A549 (cell line): ENCODE measurements around the gene SEMA3A. TPM values are rescaled to one million over a fixed set of nuclear protein-coding genes. Genes with fewer than 3 reads are reported as not detected.

Experiments used
- ATAC-seq, 2 experiments: fragments of 200-7000 bp in 1 of 2; fragments of >200 bp in 1 of 2; cut with Nextera tagmentation in 1 of 2; cut with Tn5 transposase in 1 of 2; 3 replicates each; pipeline versions ENCODE4 v1.8.0 to v1.9.1; 2018 to 2020; ENCODE audit warnings: mild to moderate bottlenecking in 1 of 2, moderate library complexity in 1 of 2
- CTCF ChIA-PET: fragments of 300-600 bp; sonication (Branson Sonifier 250); formaldehyde crosslinking; extraction: SDS; loops from one replicate; lab custom pipeline; 2021; ENCODE audit warnings: antibody characterized with exemption, inconsistent platforms; lab: Yijun Ruan, JAX
- POLR2A ChIA-PET: fragments of 350-600 bp; formaldehyde crosslinking; extraction: SDS; loops from one replicate; lab custom pipeline; 2021; ENCODE audit warnings: antibody characterized with exemption, inconsistent platforms; lab: Yijun Ruan, JAX
- DNase-seq, 2 experiments: peaks; one replicate each; pipeline versions ENCODE4 v3.0.0 to v3.0.0-alpha.2; 2011 to 2016; ENCODE audit warnings: low read depth in 1 of 2, low spot score in 1 of 2
- FAIRE-seq: peaks from 2 replicates; lab custom pipeline; 2011; peaks lifted over from hg19 to GRCh38; lab: Jason Lieb, UNC
- H3K27ac ChIP-seq, 2 experiments: fragments of >200 bp; sonication (Bioruptor Twin); formaldehyde crosslinking; 3 replicates each; pipeline ENCODE4 v1.5.1; 2016 to 2017
- H3K4me1 ChIP-seq: fragments of >200 bp; sonication (Bioruptor Twin); formaldehyde crosslinking; 3 replicates; pipeline ENCODE4 v1.6.1; 2016
- H3K4me2 ChIP-seq: fragments of >200 bp; sonication (Bioruptor Twin); formaldehyde crosslinking; 3 replicates; pipeline ENCODE4 v1.6.1; 2016
- H3K4me3 ChIP-seq: fragments of >200 bp; sonication (Bioruptor Twin); formaldehyde crosslinking; 3 replicates; pipeline ENCODE4 v1.5.1; 2016
- H3K9me3 ChIP-seq: fragments of >200 bp; sonication (Bioruptor Twin); formaldehyde crosslinking; 3 replicates; pipeline ENCODE4 v1.6.1; 2016
- CHD2 ChIP-seq: fragments of 150-350 bp; IDR thresholded peaks from 2 replicates; pipeline ENCODE4 v1.6.1; 2014; ENCODE audit warnings: low read length; ENCODE audit not compliant: partially characterized antibody
- CHD4 ChIP-seq: fragments of 200-600 bp; sonication (generic); IDR thresholded peaks from 2 replicates; pipeline ENCODE4 v1.6.1; 2016; ENCODE audit warnings: antibody characterized with exemption, mild to moderate bottlenecking, borderline replicate concordance
- EP300 ChIP-seq, 2 experiments: fragments of >200 bp; sonication (Bioruptor Twin); formaldehyde crosslinking; IDR thresholded peaks; 2 replicates in 1 of 2; 3 replicates in 1 of 2; pipeline ENCODE4 v1.6.1; 2016 to 2017
- FOSL2 ChIP-seq, 2 experiments: fragments of 450-650 bp in 1 of 2; fragments of >200 bp in 1 of 2; sonication (Bioruptor Twin) in 1 of 2; formaldehyde crosslinking; IDR thresholded peaks; 2 replicates each; pipeline versions ENCODE4 v1.5.0 to v1.6.1; 2016 to 2020; ENCODE audit warnings: mild to moderate bottlenecking in 1 of 2, moderate library complexity in 1 of 2
- FOXS1 ChIP-seq: fragments of 250-450 bp; sonication (Bioruptor Pico); IDR thresholded peaks from 2 replicates; pipeline ENCODE4 v1.5.0; 2020; ENCODE audit warnings: mild to moderate bottlenecking, moderate library complexity
- GATA3 ChIP-seq: IDR thresholded peaks from 2 replicates; pipeline ENCODE4 v1.6.1; 2012; ENCODE audit warnings: borderline replicate concordance
- HOXB13 ChIP-seq: fragments of 250-450 bp; sonication (Bioruptor Pico); IDR thresholded peaks from 2 replicates; pipeline ENCODE4 v1.5.0; 2020; ENCODE audit warnings: low read depth, mild to moderate bottlenecking, moderate library complexity
- MAZ ChIP-seq: fragments of 150-350 bp; IDR thresholded peaks from 2 replicates; pipeline ENCODE4 v1.6.1; 2014; ENCODE audit warnings: antibody characterized with exemption, low read depth, low read length, borderline replicate concordance
- NFE2L2 ChIP-seq: fragments of 150-350 bp; conservative IDR thresholded peaks from 2 replicates; pipeline ENCODE4 v1.6.1; 2014; ENCODE audit warnings: low read length
- POLR2A ChIP-seq: IDR thresholded peaks from 2 replicates; pipeline ENCODE4 v1.6.1; 2012; ENCODE audit warnings: mild to moderate bottlenecking, low read length
- RAD21 ChIP-seq, 2 experiments: fragments of >200 bp in 1 of 2; sonication (Bioruptor Twin) in 1 of 2; formaldehyde crosslinking in 1 of 2; IDR thresholded peaks in 1 of 2; conservative IDR thresholded peaks in 1 of 2; 2 replicates in 1 of 2; 3 replicates in 1 of 2; pipeline ENCODE4 v1.6.1; 2012 to 2018; ENCODE audit warnings: inconsistent platforms in 1 of 2
- RFX5 ChIP-seq: fragments of 450-650 bp; IDR thresholded peaks from 2 replicates; pipeline ENCODE4 v1.7.1; 2014; ENCODE audit warnings: antibody characterized with exemption, mild to moderate bottlenecking, moderate library complexity
- SMC3 ChIP-seq: fragments of >200 bp; sonication (Bioruptor Twin); formaldehyde crosslinking; IDR thresholded peaks from 3 replicates; pipeline ENCODE4 v1.6.1; 2018; ENCODE audit warnings: inconsistent platforms
- WGBS: methylation state at CpG from one replicate; pipeline ENCODE4 v1.1.6; 2017; ENCODE audit errors: missing lambda C conversion rate; 5-methylcytosine and 5-hydroxymethylcytosine counted together
- polyA plus RNA-seq, 4 experiments: library from polyadenylated mRNA; depleted of rRNA in 3 of 4; stranded (reverse); fragments of >200 nt; fragmentation: RNase III in 1 of 4; extraction: RNeasy Plus Mini Kit Qiagen cat#74134 plus additional on column Dnase treatment in 1 of 4; gene quantifications; 2 replicates in 3 of 4; 3 replicates in 1 of 4; pipeline ENCODE4 v1.2.3, GENCODE V29; 2011 to 2017
- TF ChIP-seq, protein P1 (sequence below): fragments of >200 bp; sonication (Bioruptor Twin); formaldehyde crosslinking; IDR thresholded peaks from 3 replicates; pipeline ENCODE4 v1.5.1; 2016
- TF ChIP-seq, protein P2 (sequence below): fragments of 200-600 bp; sonication (generic); IDR thresholded peaks from 2 replicates; pipeline ENCODE4 v1.6.1; 2016; ENCODE audit warnings: antibody characterized with exemption, mild to moderate bottlenecking, moderate library complexity
- TF ChIP-seq, protein P3 (sequence below): fragments of 250-450 bp; sonication (Bioruptor Pico); IDR thresholded peaks from 2 replicates; pipeline ENCODE4 v1.5.0; 2020; ENCODE audit warnings: low read depth, mild to moderate bottlenecking, moderate library complexity
- TF ChIP-seq, protein P4 (sequence below): IDR thresholded peaks from 2 replicates; pipeline ENCODE4 v1.6.1; 2012
- TF ChIP-seq, protein P5 (sequence below): fragments of >200 bp; sonication (Bioruptor Twin); formaldehyde crosslinking; IDR thresholded peaks from 3 replicates; pipeline ENCODE4 v1.6.1; 2016

Gene SEMA3A
- polyA plus RNA-seq, 2 of the 4 experiments (the other 2 are of a cell fraction) = 3.6 to 19.1 TPM

DNA sequence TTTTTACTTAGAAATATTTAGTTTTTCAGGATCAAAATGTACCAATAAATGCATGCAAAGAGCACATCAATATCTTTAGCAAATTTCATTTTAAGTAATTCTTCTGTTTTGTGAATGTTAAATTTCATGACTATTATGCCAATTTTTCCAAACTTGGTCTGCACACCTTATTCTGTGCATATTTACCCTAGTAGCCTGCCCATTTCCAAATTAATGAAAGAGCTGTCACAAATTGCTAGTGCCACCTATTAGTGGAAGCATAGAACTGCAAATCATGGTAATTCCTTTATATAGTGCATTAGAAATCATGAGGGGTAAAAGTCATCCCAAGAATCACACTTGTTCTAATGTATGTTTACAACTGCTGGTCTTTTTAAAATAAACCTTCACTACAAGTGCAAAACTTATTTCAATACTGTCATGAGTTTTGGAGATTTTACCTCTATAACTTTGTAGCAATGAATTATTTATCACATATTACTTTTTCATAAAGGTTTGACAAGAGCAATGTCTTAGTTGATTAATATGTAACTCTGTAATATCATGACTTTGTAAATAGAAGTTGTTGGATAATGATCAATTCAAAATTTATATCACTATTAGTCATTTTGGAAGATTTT lies 5.7 kb downstream of the SEMA3A start:
- Histone ChIP-seq H3K9me3 (no peaks in the 10 kb centered on the region), H3K4me1 (peaks cover 60% of the 10 kb centered on the region), H3K4me3 (no peak overlapping the region), H3K27ac (no peak overlapping the region; a peak in 1 of 6 replicates), H3K4me2 (peak overlapping the region; percentile 88; the same call in 2 of the 3 replicates)
- TF ChIP-seq FOXS1 (CRISPR knock-in tag) = no peak
- TF ChIP-seq SMC3 = peak; percentile 67
- no peak for TF ChIP-seq MAZ
- TF ChIP-seq, protein P1, sequence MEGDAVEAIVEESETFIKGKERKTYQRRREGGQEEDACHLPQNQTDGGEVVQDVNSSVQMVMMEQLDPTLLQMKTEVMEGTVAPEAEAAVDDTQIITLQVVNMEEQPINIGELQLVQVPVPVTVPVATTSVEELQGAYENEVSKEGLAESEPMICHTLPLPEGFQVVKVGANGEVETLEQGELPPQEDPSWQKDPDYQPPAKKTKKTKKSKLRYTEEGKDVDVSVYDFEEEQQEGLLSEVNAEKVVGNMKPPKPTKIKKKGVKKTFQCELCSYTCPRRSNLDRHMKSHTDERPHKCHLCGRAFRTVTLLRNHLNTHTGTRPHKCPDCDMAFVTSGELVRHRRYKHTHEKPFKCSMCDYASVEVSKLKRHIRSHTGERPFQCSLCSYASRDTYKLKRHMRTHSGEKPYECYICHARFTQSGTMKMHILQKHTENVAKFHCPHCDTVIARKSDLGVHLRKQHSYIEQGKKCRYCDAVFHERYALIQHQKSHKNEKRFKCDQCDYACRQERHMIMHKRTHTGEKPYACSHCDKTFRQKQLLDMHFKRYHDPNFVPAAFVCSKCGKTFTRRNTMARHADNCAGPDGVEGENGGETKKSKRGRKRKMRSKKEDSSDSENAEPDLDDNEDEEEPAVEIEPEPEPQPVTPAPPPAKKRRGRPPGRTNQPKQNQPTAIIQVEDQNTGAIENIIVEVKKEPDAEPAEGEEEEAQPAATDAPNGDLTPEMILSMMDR = peak; percentile 58
- peak; percentile 71 to 77 for TF ChIP-seq RAD21 (conservative IDR thresholded peaks at IDR 0.05 in 1 of 2, IDR thresholded peaks at IDR 0.05 in 1 of 2)
- ChIA-PET CTCF (no interaction called here), POLR2A (interaction anchor here (1.1 kb wide), 1 partner anchor 163 kb away, joined by 3 read pairs; no protein-coding TSS in a partner anchor)
- FAIRE-seq (peak; percentile 93), DNase-seq (peak in 1 of 2 experiments; percentile 40), ATAC-seq (peak in 1 of 2 experiments; percentile 60; a peak in 2 of 6 replicates)

DNA sequence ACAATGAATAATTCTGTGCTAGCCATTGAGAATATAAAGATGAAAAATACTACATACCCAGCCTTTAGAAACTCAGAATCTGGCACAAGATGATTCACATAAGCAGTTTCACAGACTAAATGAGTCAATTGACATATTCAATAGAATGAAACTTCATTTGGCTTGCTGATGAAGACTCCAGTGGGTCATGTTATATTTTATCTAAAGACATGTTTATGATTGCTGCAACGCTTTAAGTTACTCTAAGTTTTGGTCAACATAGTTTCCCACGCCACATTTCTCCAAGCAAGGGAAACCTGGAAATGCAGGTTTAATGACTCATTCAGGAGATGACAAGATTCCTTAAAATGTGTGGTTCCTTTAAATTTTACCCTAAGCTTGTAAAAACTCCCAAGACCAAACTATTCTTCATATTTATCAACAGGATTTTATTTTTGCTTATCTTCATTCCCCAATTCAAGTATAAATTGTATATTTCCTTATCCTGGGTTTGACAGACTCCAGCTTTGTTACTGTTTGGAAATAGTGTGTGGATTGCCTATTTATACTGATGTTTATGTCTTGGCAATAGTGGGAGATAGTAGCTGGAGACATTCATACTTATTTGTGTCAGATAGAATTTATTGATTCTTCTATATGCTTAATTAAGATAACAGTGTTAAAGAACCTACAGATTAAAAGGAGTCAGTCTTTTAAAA lies 6.6 kb downstream of the SEMA3A start:
- no peaks in the 10 kb centered on the region for H3K9me3 ChIP-seq
- peak overlapping the region; percentile 88 for H3K4me2 ChIP-seq
- 51% methylated on average over 2 of the region's 2 CpGs for WGBS
- ChIA-PET POLR2A (interaction anchor here (1.1 kb wide), 1 partner anchor 163 kb away, joined by 3 read pairs; no protein-coding TSS in a partner anchor), CTCF (interaction anchor here (1.0 kb wide), 1 partner anchor 252 kb away, joined by 3 read pairs; no protein-coding TSS in a partner anchor)
- H3K4me1 ChIP-seq = peaks cover 60% of the 10 kb centered on the region
- no peak overlapping the region for H3K4me3 ChIP-seq
- FAIRE-seq = peak; percentile 68
- no peak for TF ChIP-seq NFE2L2
- no peak for TF ChIP-seq FOSL2 (IDR thresholded peaks at IDR 0.05)
- peak; percentile 51 for TF ChIP-seq FOSL2 (CRISPR knock-in tag; IDR thresholded peaks at IDR 0.05)
- peak overlapping the region in 1 of 2 experiments; percentile 46; a peak in 2 of 6 replicates for H3K27ac ChIP-seq
- no peak for DNase-seq
- ATAC-seq = no peak

DNA sequence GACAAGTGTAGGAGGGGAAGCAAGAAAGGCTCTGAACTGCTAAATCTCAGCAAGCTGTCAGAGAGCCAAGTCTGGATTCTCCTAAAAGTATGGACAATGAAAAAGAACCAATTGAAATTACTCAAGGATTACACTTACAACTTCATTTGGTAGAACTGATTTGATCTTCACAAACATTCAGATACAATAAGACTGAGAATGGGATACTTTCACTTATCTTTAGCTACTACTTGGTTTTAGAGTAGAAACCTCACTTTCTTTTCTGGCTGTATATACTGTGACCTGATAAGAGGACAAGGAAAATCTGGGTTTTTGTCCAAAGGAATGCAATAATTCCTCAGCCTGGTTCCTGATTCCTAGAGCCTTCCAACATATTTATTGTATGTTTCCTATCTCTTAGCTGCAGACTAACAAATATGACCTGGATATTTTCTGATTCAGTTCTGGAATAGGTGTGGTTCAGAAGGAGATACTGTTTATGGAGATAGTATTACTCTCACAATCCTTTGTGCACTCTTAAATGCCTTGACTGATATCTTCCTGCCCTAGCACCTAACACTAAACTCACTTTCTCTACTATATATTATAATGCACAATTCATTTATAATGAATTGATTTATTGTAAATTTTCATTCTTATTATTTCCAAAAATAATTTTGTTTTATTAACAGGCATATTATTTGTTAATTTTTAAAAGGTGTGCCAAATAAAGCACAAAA lies 7.3 kb downstream of the SEMA3A start:
- peak overlapping the region in 1 of 2 experiments; percentile 69; a peak in 3 of 6 replicates for H3K27ac ChIP-seq
- H3K9me3 ChIP-seq = no peaks in the 10 kb centered on the region
- FAIRE-seq = peak; percentile 28
- peaks cover 58% of the 10 kb centered on the region for H3K4me1 ChIP-seq
- ATAC-seq = no peak
- ChIA-PET CTCF (interaction anchor here (1.0 kb wide), 1 partner anchor 251 kb away, joined by 3 read pairs; no protein-coding TSS in a partner anchor), POLR2A (interaction anchor here (1.1 kb wide), 1 partner anchor 162 kb away, joined by 3 read pairs; no protein-coding TSS in a partner anchor)
- no peak overlapping the region for H3K4me3 ChIP-seq
- TF ChIP-seq, protein P2, sequence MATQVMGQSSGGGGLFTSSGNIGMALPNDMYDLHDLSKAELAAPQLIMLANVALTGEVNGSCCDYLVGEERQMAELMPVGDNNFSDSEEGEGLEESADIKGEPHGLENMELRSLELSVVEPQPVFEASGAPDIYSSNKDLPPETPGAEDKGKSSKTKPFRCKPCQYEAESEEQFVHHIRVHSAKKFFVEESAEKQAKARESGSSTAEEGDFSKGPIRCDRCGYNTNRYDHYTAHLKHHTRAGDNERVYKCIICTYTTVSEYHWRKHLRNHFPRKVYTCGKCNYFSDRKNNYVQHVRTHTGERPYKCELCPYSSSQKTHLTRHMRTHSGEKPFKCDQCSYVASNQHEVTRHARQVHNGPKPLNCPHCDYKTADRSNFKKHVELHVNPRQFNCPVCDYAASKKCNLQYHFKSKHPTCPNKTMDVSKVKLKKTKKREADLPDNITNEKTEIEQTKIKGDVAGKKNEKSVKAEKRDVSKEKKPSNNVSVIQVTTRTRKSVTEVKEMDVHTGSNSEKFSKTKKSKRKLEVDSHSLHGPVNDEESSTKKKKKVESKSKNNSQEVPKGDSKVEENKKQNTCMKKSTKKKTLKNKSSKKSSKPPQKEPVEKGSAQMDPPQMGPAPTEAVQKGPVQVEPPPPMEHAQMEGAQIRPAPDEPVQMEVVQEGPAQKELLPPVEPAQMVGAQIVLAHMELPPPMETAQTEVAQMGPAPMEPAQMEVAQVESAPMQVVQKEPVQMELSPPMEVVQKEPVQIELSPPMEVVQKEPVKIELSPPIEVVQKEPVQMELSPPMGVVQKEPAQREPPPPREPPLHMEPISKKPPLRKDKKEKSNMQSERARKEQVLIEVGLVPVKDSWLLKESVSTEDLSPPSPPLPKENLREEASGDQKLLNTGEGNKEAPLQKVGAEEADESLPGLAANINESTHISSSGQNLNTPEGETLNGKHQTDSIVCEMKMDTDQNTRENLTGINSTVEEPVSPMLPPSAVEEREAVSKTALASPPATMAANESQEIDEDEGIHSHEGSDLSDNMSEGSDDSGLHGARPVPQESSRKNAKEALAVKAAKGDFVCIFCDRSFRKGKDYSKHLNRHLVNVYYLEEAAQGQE = no peak
- TF ChIP-seq, protein P3, sequence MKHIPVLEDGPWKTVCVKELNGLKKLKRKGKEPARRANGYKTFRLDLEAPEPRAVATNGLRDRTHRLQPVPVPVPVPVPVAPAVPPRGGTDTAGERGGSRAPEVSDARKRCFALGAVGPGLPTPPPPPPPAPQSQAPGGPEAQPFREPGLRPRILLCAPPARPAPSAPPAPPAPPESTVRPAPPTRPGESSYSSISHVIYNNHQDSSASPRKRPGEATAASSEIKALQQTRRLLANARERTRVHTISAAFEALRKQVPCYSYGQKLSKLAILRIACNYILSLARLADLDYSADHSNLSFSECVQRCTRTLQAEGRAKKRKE (CRISPR knock-in tag) = no peak
- TF ChIP-seq CHD2 (no peak), CHD4 (no peak), RFX5 (no peak), MAZ (no peak), HOXB13 (CRISPR knock-in tag) (no peak), GATA3 (no peak), POLR2A (no peak), EP300 (IDR thresholded peaks at IDR 0.05) (no peak)
- TF ChIP-seq, protein P4, sequence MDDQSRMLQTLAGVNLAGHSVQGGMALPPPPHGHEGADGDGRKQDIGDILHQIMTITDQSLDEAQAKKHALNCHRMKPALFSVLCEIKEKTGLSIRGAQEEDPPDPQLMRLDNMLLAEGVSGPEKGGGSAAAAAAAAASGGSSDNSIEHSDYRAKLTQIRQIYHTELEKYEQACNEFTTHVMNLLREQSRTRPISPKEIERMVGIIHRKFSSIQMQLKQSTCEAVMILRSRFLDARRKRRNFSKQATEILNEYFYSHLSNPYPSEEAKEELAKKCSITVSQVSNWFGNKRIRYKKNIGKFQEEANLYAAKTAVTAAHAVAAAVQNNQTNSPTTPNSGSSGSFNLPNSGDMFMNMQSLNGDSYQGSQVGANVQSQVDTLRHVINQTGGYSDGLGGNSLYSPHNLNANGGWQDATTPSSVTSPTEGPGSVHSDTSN = no peak
- TF ChIP-seq, protein P5, sequence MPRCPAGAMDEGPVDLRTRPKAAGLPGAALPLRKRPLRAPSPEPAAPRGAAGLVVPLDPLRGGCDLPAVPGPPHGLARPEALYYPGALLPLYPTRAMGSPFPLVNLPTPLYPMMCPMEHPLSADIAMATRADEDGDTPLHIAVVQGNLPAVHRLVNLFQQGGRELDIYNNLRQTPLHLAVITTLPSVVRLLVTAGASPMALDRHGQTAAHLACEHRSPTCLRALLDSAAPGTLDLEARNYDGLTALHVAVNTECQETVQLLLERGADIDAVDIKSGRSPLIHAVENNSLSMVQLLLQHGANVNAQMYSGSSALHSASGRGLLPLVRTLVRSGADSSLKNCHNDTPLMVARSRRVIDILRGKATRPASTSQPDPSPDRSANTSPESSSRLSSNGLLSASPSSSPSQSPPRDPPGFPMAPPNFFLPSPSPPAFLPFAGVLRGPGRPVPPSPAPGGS = no peak
- DNase-seq = no peak
- H3K4me2 ChIP-seq = peak overlapping the region; percentile 88
